Vagina (tissue), 2 donors: Measurements from ENCODE around the gene CBLB. TPM values are rescaled to one million over a fixed set of nuclear protein-coding genes. Genes with fewer than 3 reads are reported as not detected.

Experiments
- DNase-seq, 2 donors: peaks; one replicate each; pipeline ENCODE4 v3.0.0-alpha.2; 2017; ENCODE audit errors: extremely low spot score in 2 of 2
- H3K27ac ChIP-seq: fragments of 200-600 bp; sonication (generic); one replicate; pipeline ENCODE4 v1.5.1; 2019
- H3K27me3 ChIP-seq: fragments of 200-600 bp; sonication (generic); one replicate; pipeline ENCODE4 v1.5.1; 2019
- H3K36me3 ChIP-seq, 2 donors: fragments of 200-600 bp; sonication (generic); one replicate each; pipeline ENCODE4 v1.5.1; 2017 to 2019
- H3K4me1 ChIP-seq: fragments of 200-600 bp; sonication (generic); one replicate; pipeline ENCODE4 v1.5.1; 2019
- H3K4me3 ChIP-seq, 2 donors: fragments of 200-600 bp; sonication (generic); 1 replicate in 1 of 2; 2 replicates in 1 of 2; pipeline ENCODE4 v1.5.1; 2016 to 2019
- H3K9me3 ChIP-seq: fragments of 200-600 bp; sonication (generic); one replicate; pipeline ENCODE4 v1.5.1; 2019
- POLR2A ChIP-seq, 2 donors: fragments of 450-650 bp; IDR thresholded peaks; one replicate each; pipeline ENCODE4 v1.6.1; 2017; ENCODE audit warnings: antibody characterized with exemption in 2 of 2, mild to moderate bottlenecking in 2 of 2, moderate library complexity in 2 of 2
- POLR2AphosphoS5 ChIP-seq, 2 donors: sonication (generic); formaldehyde crosslinking; IDR thresholded peaks; one replicate each; pipeline ENCODE4 v1.9.0; 2017; ENCODE audit warnings: antibody characterized with exemption in 2 of 2, mild to moderate bottlenecking in 2 of 2, low read depth in 1 of 2; ENCODE audit not compliant: insufficient read depth in 1 of 2
- intact Hi-C: fragments of 100-400 bp; cut with DNase I; formaldehyde crosslinking; loops from one replicate; pipeline ENCODE4 v1.15.1; 2023
- total RNA-seq: library from RNA; depleted of rRNA; stranded (reverse); fragments of >200 nt; gene quantifications from one replicate; pipeline ENCODE4 v1.2.3, GENCODE V29; 2016
- TF ChIP-seq, protein P1 (sequence below), 3 experiments: fragments of 450-650 bp in 2 of 3; fragments of 200-600 bp in 1 of 3; sonication (generic) in 1 of 3; IDR thresholded peaks; one replicate each; pipeline ENCODE4 v1.5.1; 2017 to 2019; ENCODE audit warnings: antibody characterized with exemption in 3 of 3, mild to moderate bottlenecking in 2 of 3, moderate library complexity in 2 of 3

Gene CBLB
- total RNA-seq, 1 donor from 2014 or later, result 58.4 TPM

GRCh38 chr3:105848821-105849220, 20.0 kb downstream of the CBLB start:
- intact Hi-C loops, result no loop called here
- peaks cover 0 to 7% of the 10 kb centered on the region in 2 donors for H3K36me3 ChIP-seq
- TF ChIP-seq, protein P1, sequence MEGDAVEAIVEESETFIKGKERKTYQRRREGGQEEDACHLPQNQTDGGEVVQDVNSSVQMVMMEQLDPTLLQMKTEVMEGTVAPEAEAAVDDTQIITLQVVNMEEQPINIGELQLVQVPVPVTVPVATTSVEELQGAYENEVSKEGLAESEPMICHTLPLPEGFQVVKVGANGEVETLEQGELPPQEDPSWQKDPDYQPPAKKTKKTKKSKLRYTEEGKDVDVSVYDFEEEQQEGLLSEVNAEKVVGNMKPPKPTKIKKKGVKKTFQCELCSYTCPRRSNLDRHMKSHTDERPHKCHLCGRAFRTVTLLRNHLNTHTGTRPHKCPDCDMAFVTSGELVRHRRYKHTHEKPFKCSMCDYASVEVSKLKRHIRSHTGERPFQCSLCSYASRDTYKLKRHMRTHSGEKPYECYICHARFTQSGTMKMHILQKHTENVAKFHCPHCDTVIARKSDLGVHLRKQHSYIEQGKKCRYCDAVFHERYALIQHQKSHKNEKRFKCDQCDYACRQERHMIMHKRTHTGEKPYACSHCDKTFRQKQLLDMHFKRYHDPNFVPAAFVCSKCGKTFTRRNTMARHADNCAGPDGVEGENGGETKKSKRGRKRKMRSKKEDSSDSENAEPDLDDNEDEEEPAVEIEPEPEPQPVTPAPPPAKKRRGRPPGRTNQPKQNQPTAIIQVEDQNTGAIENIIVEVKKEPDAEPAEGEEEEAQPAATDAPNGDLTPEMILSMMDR (IDR thresholded peaks at IDR 0.05), result no peak
- TF ChIP-seq POLR2A (IDR thresholded peaks at IDR 0.05), result no peak
- TF ChIP-seq POLR2AphosphoS5 (IDR thresholded peaks at IDR 0.05; ENCODE audit: insufficient read depth in 1 of 2, low read depth in 1 of 2), result no peak
- H3K27me3 ChIP-seq, result no peaks in the 10 kb centered on the region
- H3K4me3 ChIP-seq, result no peak overlapping the region
- H3K9me3 ChIP-seq, result no peaks in the 10 kb centered on the region
- H3K27ac ChIP-seq, result no peak overlapping the region
- peaks cover 30% of the 10 kb centered on the region for H3K4me1 ChIP-seq
- DNase-seq, result no peak

DNA sequence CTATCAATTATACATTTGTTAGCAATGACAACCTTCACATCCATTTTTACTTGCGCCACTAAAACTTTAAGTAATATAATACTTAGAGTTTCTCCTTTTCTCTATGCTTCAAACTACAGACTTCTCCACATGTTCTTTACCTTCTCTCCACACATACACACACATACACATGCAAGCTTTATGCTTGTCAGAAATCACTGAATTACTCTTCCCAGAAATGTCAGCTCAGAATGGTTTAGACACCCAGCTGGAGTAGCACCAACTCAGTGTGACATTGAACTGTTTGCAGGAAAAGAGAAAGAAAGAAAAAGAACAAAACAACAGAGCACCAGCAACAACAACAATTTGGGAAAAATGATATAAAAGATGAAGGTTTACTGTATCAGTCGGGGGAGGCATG, 20.9 kb downstream of the CBLB start:
- peaks cover 0 to 7% of the 10 kb centered on the region in 2 donors for H3K36me3 ChIP-seq
- H3K4me1 ChIP-seq, result peaks cover 34% of the 10 kb centered on the region
- TF ChIP-seq POLR2AphosphoS5 (IDR thresholded peaks at IDR 0.05; ENCODE audit: insufficient read depth in 1 of 2, low read depth in 1 of 2) (no peak), POLR2A (IDR thresholded peaks at IDR 0.05) (no peak)
- TF ChIP-seq, protein P1 (IDR thresholded peaks at IDR 0.05), result no peak
- intact Hi-C loops, result no loop called here
- H3K27ac ChIP-seq, result no peak overlapping the region
- no peak for DNase-seq
- H3K4me3 ChIP-seq, result no peak overlapping the region
- H3K27me3 ChIP-seq, result no peaks in the 10 kb centered on the region
- H3K9me3 ChIP-seq, result no peaks in the 10 kb centered on the region

- H3K36me3 ChIP-seq, result peaks cover 0 to 7% of the 10 kb centered on the region in 2 donors
- no peaks in the 10 kb centered on the region for H3K9me3 ChIP-seq
- DNase-seq, result no peak
- TF ChIP-seq POLR2AphosphoS5 (IDR thresholded peaks at IDR 0.05; ENCODE audit: insufficient read depth in 1 of 2, low read depth in 1 of 2), result no peak
- TF ChIP-seq, protein P1 (IDR thresholded peaks at IDR 0.05), result no peak
- no peak for TF ChIP-seq POLR2A (IDR thresholded peaks at IDR 0.05)
- H3K27ac ChIP-seq, result no peak overlapping the region
- no peak overlapping the region for H3K4me3 ChIP-seq
- intact Hi-C loops, result no loop called here
- H3K4me1 ChIP-seq, result peaks cover 34% of the 10 kb centered on the region
- no peaks in the 10 kb centered on the region for H3K27me3 ChIP-seq
These were observed 21.4 kb downstream of the CBLB start for GRCh38 chr3:105847452-105847851.

GRCh38 chr3:105846809-105847208, 22.0 kb downstream of the CBLB start:
- DNase-seq, result no peak

DNA sequence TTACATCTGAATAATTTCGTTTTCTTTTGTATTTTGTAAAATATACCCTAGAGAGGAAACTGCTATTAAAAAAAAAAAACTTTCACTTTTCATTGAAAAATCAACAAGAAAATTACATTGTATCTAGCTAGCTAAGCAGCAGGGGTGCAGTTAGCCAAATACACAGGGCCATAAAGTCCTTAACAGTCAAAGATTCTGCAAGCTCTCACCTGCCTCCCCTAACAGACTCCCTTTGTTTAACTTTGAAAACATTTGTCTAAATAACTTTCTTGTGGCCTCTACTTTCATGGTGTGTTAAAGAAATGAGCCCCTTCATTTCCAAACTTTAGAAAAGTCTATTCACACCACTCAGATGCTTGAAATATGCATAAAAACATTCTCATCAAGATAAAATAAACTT, 23.3 kb downstream of the CBLB start:
- Histone ChIP-seq H3K27ac (no peak overlapping the region), H3K27me3 (no peaks in the 10 kb centered on the region), H3K36me3 (no peaks in the 10 kb centered on the region), H3K9me3 (no peaks in the 10 kb centered on the region), H3K4me3 (no peak overlapping the region), H3K4me1 (peaks cover 34% of the 10 kb centered on the region)
- intact Hi-C loops, result no loop called here
- DNase-seq, result no peak
- TF ChIP-seq POLR2AphosphoS5 (IDR thresholded peaks at IDR 0.05; ENCODE audit: insufficient read depth in 1 of 2, low read depth in 1 of 2), result no peak
- TF ChIP-seq, protein P1 (IDR thresholded peaks at IDR 0.05), result no peak
- TF ChIP-seq POLR2A (IDR thresholded peaks at IDR 0.05), result no peak

More at GRCh38 chr3:105846809-105847208, 22.0 kb downstream of the CBLB start:
- Histone ChIP-seq H3K4me1 (peaks cover 34% of the 10 kb centered on the region), H3K4me3 (no peak overlapping the region), H3K9me3 (no peaks in the 10 kb centered on the region), H3K27ac (no peak overlapping the region), H3K36me3 (peaks cover 0 to 3% of the 10 kb centered on the region in 2 donors), H3K27me3 (no peaks in the 10 kb centered on the region)
- TF ChIP-seq POLR2AphosphoS5 (IDR thresholded peaks at IDR 0.05; ENCODE audit: insufficient read depth in 1 of 2, low read depth in 1 of 2), result no peak
- intact Hi-C loops, result no loop called here
